Ovary (tissue), 9 donors: ENCODE measurements around the gene TMEM196. TPM values are rescaled to one million over a fixed set of nuclear protein-coding genes. Genes with fewer than 3 reads are reported as not detected.
"Not testable (repeated sequence)": the region's sequence is repeated elsewhere in the genome, so short reads cannot be mapped to it uniquely, and the experiment has no call there.

Source experiments
- DNase-seq, 5 donors: peaks; one replicate each; pipeline ENCODE4 v3.0.0-alpha.2; 2019 to 2020
- H3K27ac ChIP-seq, 2 donors: fragments of 200-600 bp; one replicate each; pipeline versions ENCODE4 v1.5.1 to v1.8.0; 2019 to 2022
- H3K27me3 ChIP-seq: fragments of 200-600 bp; one replicate; pipeline ENCODE4 v1.8.0; 2022
- H3K36me3 ChIP-seq: fragments of 200-600 bp; sonication (generic); one replicate; pipeline ENCODE4 v1.5.1; 2019
- H3K4me1 ChIP-seq: one replicate; pipeline ENCODE4 v1.8.1; 2013; ENCODE audit warnings: mild to moderate bottlenecking, moderate library complexity; ENCODE audit not compliant: insufficient read depth
- H3K4me3 ChIP-seq: fragments of 200-600 bp; sonication (generic); one replicate; pipeline ENCODE4 v1.5.1; 2017
- H3K9me3 ChIP-seq, 2 donors: fragments of 200-600 bp in 1 of 2; sonication (generic) in 1 of 2; one replicate each; pipeline versions ENCODE4 v1.5.1 to v1.8.1; 2013 to 2019; ENCODE audit warnings: mild to moderate bottlenecking in 1 of 2, moderate library complexity in 1 of 2
- CTCF ChIP-seq, 3 donors: fragments of 450-650 bp in 2 of 3; fragments of 200-600 bp in 1 of 3; IDR thresholded peaks; one replicate each; pipeline versions ENCODE4 v1.5.1 to v1.8.0; 2016 to 2022; ENCODE audit warnings: antibody characterized with exemption in 3 of 3, mild to moderate bottlenecking in 1 of 3
- EP300 ChIP-seq: sonication (generic); formaldehyde crosslinking; IDR thresholded peaks from one replicate; pipeline ENCODE4 v1.6.1; 2017; ENCODE audit warnings: antibody characterized with exemption
- POLR2A ChIP-seq: fragments of 450-650 bp; IDR thresholded peaks from one replicate; pipeline ENCODE4 v1.6.1; 2017; ENCODE audit warnings: antibody characterized with exemption, mild to moderate bottlenecking, moderate library complexity
- whole genome bisulfite sequencing, 3 donors: extraction: QIAGEN DNeasy Blood & Tissue Kit in 1 of 3; methylation state at CpG; one replicate each; pipeline versions ENCODE4 v1.1.5 to v1.1.7; 2013 to 2017; 5-methylcytosine and 5-hydroxymethylcytosine counted together
- intact Hi-C, 4 donors: fragments of 100-400 bp; cut with DNase I; formaldehyde crosslinking; loops; one replicate each; pipeline versions ENCODE4 v1.11.0 to v1.15.1; 2022 to 2023
- polyA plus RNA-seq, 2 donors: library from polyadenylated mRNA; stranded (reverse); fragments of 200-250 nt in 1 of 2; fragments of 350-450 nt in 1 of 2; fragmentation: Illumina TruSeq in 1 of 2; extraction: RNeasy Lipid Tissue Mini Kit (QIAGEN cat#74804) in 1 of 2; gene quantifications; one replicate each; pipeline ENCODE4 v1.2.3, GENCODE V29; 2013 to 2014
- total RNA-seq, 7 donors: library from RNA; depleted of rRNA in 2 of 7; stranded (reverse); fragments of >200 nt in 2 of 7; fragmentation: NEBNext Ultra II Directional in 3 of 7; extraction: Animal tissue kit (Norgen Biotek cat#: 25700) in 3 of 7; gene quantifications; one replicate each; pipeline versions ENCODE4 v1.1.0 to v1.2.4, GENCODE V29; 2016 to 2023
- donor health status: DM: no; HTN: no; CAD: no; lungs with moderate emphysema.
- donor health status: DM: no; HTN: no; CAD: no.
- donor health status: Bipolar disorder and iron deficiency.
- donor health status: DM: yes; HTN: yes; CAD: no.
- donor health status: DM: no; HTN: no; CAD: no.
- donor health status: DM: yes; HTN: yes; CAD: no.

TMEM196 gene
- total and polyA plus RNA-seq, 9 donors: 0.02 TPM; not detected in 8

- no peaks in the 10 kb centered on the region for H3K27me3 ChIP-seq
- no peaks in the 10 kb centered on the region for H3K9me3 ChIP-seq
- intact Hi-C loops: no loop called here
- no peak overlapping the region for H3K4me3 ChIP-seq
- no peaks in the 10 kb centered on the region for H3K36me3 ChIP-seq
- TF ChIP-seq CTCF (IDR thresholded peaks at IDR 0.05) (no peak), EP300 (no peak), POLR2A (no peak)
- H3K27ac ChIP-seq: no peak overlapping the region
- DNase-seq: no peak
- H3K4me1 ChIP-seq: no peaks in the 10 kb centered on the region
Observed at GRCh38 chr7:19696926-19697325, 76.5 kb downstream of the TMEM196 start.

GRCh38 chr7:19692111-19692828 lies 81.1 kb downstream of the TMEM196 start:
- DNase-seq: no peak

GRCh38 chr7:19690736-19691135 lies 82.7 kb downstream of the TMEM196 start:
- WGBS, 3 donors: 0 to 69% (median 29%) methylated on average over 1 of the region's 1 CpG

More at GRCh38 chr7:19692111-19692828, 81.1 kb downstream of the TMEM196 start:
- no peaks in the 10 kb centered on the region for H3K36me3 ChIP-seq
- H3K27me3 ChIP-seq: no peaks in the 10 kb centered on the region
- H3K4me1 ChIP-seq: no peaks in the 10 kb centered on the region
- no peaks in the 10 kb centered on the region for H3K9me3 ChIP-seq
- H3K27ac ChIP-seq: no peak overlapping the region
- intact Hi-C loops: no loop called here
- no peak overlapping the region for H3K4me3 ChIP-seq
- 91 to 98% (median 96%) methylated on average over 23 to 26 of the region's 26 CpGs for WGBS, 3 donors
- TF ChIP-seq CTCF (IDR thresholded peaks at IDR 0.05) (no peak), EP300 (no peak), POLR2A (no peak)

GRCh38 chr7:19689130-19689529 lies 84.3 kb downstream of the TMEM196 start:
- H3K9me3 ChIP-seq, DNase-seq: not testable (repeated sequence)
- WGBS, 3 donors: 64 to 73% (median 70%) methylated on average over 12 of the region's 12 CpGs

More at GRCh38 chr7:19690736-19691135, 82.7 kb downstream of the TMEM196 start:
- Histone ChIP-seq H3K36me3 (no peaks in the 10 kb centered on the region), H3K9me3 (no peaks in the 10 kb centered on the region), H3K4me3 (no peak overlapping the region), H3K4me1 (no peaks in the 10 kb centered on the region), H3K27ac (no peak overlapping the region), H3K27me3 (no peaks in the 10 kb centered on the region)
- intact Hi-C loops: no loop called here
- TF ChIP-seq CTCF (IDR thresholded peaks at IDR 0.05) (no peak), POLR2A (no peak), EP300 (no peak)
- no peak for DNase-seq

GRCh38 chr7:19681596-19681995 lies 91.8 kb downstream of the TMEM196 start:
- Histone ChIP-seq H3K27me3 (no peaks in the 10 kb centered on the region), H3K9me3 (no peaks in the 10 kb centered on the region), H3K4me1 (no peaks in the 10 kb centered on the region), H3K36me3 (no peaks in the 10 kb centered on the region), H3K4me3 (no peak overlapping the region), H3K27ac (no peak overlapping the region)
- DNase-seq: no peak
- 83 to 92% (median 89%) methylated on average over 5 of the region's 5 CpGs for WGBS, 3 donors
- intact Hi-C loops: no loop called here
- TF ChIP-seq CTCF (IDR thresholded peaks at IDR 0.05) (no peak), POLR2A (no peak), EP300 (no peak)

More at GRCh38 chr7:19689130-19689529, 84.3 kb downstream of the TMEM196 start:
- H3K36me3 ChIP-seq, H3K4me3 ChIP-seq, H3K27me3 ChIP-seq, intact Hi-C loops, H3K4me1 ChIP-seq, H3K27ac ChIP-seq: not testable (repeated sequence)
